Endothelial cell (in vitro differentiated cells): Measurements from ENCODE around the gene NSD2. TPM values are rescaled to one million over a fixed set of nuclear protein-coding genes. Genes with fewer than 3 reads are reported as not detected.

Experiments used
- DNase-seq: peaks from one replicate; pipeline ENCODE4 v3.0.0; 2021; ENCODE audit warnings: low spot score
- H3K27ac Mint-ChIP-seq: one replicate; pipeline ENCODE4 v1.8.0; 2021; ENCODE audit warnings: mixed read lengths, inconsistent platforms; ENCODE audit not compliant: unreplicated experiment
- H3K27me3 Mint-ChIP-seq: one replicate; pipeline ENCODE4 v1.8.0; 2021; ENCODE audit warnings: mild to moderate bottlenecking, moderate library complexity, mixed read lengths, inconsistent platforms; ENCODE audit not compliant: unreplicated experiment
- H3K36me3 Mint-ChIP-seq: one replicate; pipeline ENCODE4 v1.8.0; 2021; ENCODE audit warnings: mild to moderate bottlenecking, low read depth, mixed read lengths, inconsistent platforms; ENCODE audit not compliant: unreplicated experiment
- H3K4me1 Mint-ChIP-seq: one replicate; pipeline ENCODE4 v1.8.0; 2021; ENCODE audit warnings: mild to moderate bottlenecking, mixed read lengths, inconsistent platforms; ENCODE audit not compliant: unreplicated experiment
- H3K4me3 Mint-ChIP-seq: one replicate; pipeline ENCODE4 v1.8.0; 2021; ENCODE audit warnings: mild to moderate bottlenecking, mixed read lengths, inconsistent platforms; ENCODE audit not compliant: unreplicated experiment
- H3K9me3 Mint-ChIP-seq: one replicate; pipeline ENCODE4 v1.8.0; 2021; ENCODE audit warnings: mixed read lengths, inconsistent platforms; ENCODE audit not compliant: unreplicated experiment
- total RNA-seq: library from RNA; stranded (reverse); fragmentation: NEBNext Ultra II Directional; extraction: Animal tissue kit (Norgen Biotek cat#: 25700); gene quantifications from one replicate; pipeline ENCODE4 v1.2.1, GENCODE V29; 2021; ENCODE audit not compliant: unreplicated experiment
- TF ChIP-seq, protein P1 (sequence below): fragments of 200-600 bp; sonication (generic); IDR thresholded peaks from one replicate; pipeline ENCODE4 v1.5.0; 2021; ENCODE audit warnings: antibody characterized with exemption; ENCODE audit not compliant: unreplicated experiment

The NSD2 gene
- total RNA-seq, 1 donor from 2014 or later, result 93.5 TPM

DNA sequence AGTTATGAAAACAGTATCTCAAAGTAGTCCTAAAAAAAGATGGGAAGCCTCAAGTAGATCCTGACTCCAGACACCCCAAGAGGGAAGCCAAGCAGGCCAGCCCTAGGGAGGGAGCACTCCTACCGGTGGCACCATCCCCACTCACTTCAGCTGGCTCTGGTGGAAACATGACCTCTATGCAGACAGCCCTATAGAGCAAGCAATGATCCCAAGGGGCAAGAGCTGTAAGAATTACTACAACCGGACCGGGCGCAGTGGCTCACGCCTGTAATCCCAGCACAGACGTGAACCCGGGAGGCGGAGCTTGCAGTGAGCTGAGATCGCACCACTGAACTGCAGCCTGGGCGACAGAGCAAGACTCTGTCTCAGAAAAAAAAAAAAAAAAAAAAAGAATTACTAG is 20.9 kb upstream of the NSD2 start:
- Mint-ChIP-seq H3K9me3 (no peaks in the 10 kb centered on the region), H3K4me1 (no peaks in the 10 kb centered on the region), H3K27ac (no peak overlapping the region), H3K4me3 (no peak overlapping the region), H3K27me3 (peaks cover 4% of the 10 kb centered on the region), H3K36me3 (no peaks in the 10 kb centered on the region)
- TF ChIP-seq, protein P1, sequence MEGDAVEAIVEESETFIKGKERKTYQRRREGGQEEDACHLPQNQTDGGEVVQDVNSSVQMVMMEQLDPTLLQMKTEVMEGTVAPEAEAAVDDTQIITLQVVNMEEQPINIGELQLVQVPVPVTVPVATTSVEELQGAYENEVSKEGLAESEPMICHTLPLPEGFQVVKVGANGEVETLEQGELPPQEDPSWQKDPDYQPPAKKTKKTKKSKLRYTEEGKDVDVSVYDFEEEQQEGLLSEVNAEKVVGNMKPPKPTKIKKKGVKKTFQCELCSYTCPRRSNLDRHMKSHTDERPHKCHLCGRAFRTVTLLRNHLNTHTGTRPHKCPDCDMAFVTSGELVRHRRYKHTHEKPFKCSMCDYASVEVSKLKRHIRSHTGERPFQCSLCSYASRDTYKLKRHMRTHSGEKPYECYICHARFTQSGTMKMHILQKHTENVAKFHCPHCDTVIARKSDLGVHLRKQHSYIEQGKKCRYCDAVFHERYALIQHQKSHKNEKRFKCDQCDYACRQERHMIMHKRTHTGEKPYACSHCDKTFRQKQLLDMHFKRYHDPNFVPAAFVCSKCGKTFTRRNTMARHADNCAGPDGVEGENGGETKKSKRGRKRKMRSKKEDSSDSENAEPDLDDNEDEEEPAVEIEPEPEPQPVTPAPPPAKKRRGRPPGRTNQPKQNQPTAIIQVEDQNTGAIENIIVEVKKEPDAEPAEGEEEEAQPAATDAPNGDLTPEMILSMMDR, result no peak
- DNase-seq, result no peak

DNA sequence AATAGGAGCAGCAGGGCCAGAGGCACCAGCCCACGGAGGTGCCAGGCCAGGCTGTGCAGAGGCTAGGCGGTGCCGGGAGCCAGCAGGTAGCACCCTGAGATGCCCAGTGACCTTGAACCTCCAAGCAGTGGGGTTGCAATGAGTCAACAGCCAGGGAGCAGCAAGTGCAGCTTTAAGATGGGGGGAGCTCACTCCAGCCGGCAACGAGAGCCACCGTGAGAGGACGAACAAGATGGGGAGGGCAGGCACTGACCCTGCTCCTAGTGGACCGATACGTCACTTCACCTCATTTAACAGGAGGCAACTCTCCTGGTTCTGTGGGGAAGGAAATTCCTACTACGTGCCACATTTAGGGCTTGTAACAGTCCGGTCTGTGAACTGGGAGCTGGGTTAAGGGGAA is 20.0 kb upstream of the NSD2 start:
- H3K9me3 Mint-ChIP-seq, result no peaks in the 10 kb centered on the region
- H3K36me3 Mint-ChIP-seq, result no peaks in the 10 kb centered on the region
- DNase-seq, result no peak
- H3K4me3 Mint-ChIP-seq, result no peak overlapping the region
- H3K4me1 Mint-ChIP-seq, result no peaks in the 10 kb centered on the region
- peaks cover 4% of the 10 kb centered on the region for H3K27me3 Mint-ChIP-seq
- TF ChIP-seq, protein P1, result no peak
- H3K27ac Mint-ChIP-seq, result no peak overlapping the region

DNA sequence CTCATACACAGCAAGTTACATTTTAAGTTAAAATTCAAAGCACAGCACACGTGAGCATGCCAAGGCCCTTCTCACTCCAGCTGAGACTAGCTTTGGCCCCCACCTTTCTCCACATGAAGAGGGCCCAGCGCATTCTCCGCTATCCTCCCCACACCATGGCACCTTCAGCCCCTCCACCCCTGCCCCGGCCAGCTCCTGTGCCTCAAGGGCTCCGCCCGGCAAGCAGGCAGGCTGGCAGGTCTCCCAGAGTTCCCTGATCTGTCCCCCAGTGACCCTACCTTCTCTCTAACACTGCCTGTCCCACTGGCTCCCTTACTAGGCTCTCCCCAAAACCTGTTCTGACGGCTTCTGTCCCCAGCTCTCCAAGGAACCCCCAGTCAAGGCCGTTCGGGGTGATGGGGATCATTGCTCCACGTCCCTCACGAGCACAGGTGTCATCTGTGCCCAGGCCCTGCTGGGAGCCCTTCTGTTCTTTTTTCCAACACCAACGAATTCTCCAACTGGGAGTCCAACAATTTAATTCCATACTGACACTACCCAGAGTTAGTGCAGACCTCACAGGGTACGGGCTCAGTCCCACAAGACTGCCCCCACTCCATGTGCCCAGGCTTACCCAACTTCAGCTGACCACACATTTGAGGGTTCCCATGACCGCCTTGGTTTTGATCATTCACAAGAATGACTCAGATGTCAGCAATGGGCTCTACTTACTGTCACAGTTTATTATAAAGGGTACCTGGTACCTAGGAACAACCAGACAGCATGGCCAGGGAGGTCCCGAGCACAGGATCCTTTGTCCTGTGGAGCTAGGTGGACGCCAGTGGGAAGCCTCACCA is 19.4 kb upstream of the NSD2 start:
- no peaks in the 10 kb centered on the region for H3K4me1 Mint-ChIP-seq
- H3K27ac Mint-ChIP-seq, result no peak overlapping the region
- TF ChIP-seq, protein P1, result no peak
- DNase-seq, result no peak
- H3K36me3 Mint-ChIP-seq, result no peaks in the 10 kb centered on the region
- H3K4me3 Mint-ChIP-seq, result no peak overlapping the region
- peaks cover 4% of the 10 kb centered on the region for H3K27me3 Mint-ChIP-seq
- H3K9me3 Mint-ChIP-seq, result no peaks in the 10 kb centered on the region

DNA sequence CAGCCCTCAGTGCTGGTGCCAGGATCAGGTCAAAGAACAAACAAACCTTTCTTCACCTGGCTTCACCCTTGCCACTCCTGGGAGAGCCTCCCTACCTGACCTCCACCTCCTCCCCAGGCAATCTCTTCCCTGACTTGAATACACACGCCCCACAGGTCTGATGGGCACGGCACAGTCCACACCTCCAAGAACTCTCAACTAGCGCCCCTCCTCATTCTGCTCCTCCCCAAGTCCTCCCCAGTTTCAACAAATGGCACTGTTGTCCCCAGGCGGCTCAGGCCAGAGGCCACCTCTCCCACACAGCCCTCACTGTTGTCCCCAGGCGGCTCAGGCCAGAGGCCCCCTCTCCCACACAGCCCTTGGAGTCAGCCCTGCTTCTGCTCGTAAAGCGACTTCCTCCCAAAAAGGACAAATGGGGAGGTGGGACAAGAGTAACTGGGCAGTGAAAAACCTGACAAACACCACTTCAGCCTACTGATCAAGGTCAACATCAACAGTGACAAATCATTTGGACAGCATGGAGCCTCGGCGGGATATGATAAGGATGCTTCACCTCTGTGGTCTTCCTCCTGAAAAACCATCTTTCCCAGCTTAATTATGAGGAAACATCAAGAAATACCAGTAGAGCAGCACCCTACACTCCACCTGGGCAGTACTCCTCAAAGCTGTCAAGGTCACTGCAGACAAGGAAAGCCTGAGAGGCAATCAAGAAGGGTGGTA is 18.1 kb upstream of the NSD2 start:
- Mint-ChIP-seq H3K4me3 (no peak overlapping the region), H3K27ac (no peak overlapping the region), H3K27me3 (peaks cover 5% of the 10 kb centered on the region), H3K4me1 (no peaks in the 10 kb centered on the region), H3K9me3 (no peaks in the 10 kb centered on the region), H3K36me3 (no peaks in the 10 kb centered on the region)
- no peak for DNase-seq
- TF ChIP-seq, protein P1, result no peak

DNA sequence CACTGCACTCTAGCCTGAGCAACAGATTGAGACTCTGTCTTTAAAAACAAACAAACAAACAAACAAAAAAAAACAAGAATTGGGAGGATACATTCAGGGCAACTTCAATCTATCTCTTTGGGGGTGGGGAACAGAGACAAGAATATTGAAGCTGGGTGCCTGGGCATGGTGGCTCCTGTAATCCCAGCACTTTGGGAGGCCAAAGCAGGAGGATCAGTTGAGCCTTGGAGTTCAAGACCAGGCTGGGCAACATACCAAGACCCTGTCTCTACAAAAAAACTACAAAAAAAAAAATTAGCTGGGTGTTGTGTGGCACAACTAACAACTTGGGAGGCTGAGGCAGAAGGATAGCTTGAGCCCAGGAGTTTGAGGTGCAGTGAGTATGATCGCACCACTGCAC is 16.4 kb upstream of the NSD2 start:
- Mint-ChIP-seq H3K4me3 (peak overlapping the region; percentile 87), H3K9me3 (no peaks in the 10 kb centered on the region), H3K27ac (no peak overlapping the region), H3K4me1 (peaks cover 3% of the 10 kb centered on the region), H3K36me3 (no peaks in the 10 kb centered on the region), H3K27me3 (peaks cover 8% of the 10 kb centered on the region)
- DNase-seq, result no peak
- TF ChIP-seq, protein P1, result no peak
